ENCODE measurements around the gene GLCCI1.
A peak's percentile ranks its signal among the peaks of the same experiment; 100 is the strongest.

Gene GLCCI1

DNA sequence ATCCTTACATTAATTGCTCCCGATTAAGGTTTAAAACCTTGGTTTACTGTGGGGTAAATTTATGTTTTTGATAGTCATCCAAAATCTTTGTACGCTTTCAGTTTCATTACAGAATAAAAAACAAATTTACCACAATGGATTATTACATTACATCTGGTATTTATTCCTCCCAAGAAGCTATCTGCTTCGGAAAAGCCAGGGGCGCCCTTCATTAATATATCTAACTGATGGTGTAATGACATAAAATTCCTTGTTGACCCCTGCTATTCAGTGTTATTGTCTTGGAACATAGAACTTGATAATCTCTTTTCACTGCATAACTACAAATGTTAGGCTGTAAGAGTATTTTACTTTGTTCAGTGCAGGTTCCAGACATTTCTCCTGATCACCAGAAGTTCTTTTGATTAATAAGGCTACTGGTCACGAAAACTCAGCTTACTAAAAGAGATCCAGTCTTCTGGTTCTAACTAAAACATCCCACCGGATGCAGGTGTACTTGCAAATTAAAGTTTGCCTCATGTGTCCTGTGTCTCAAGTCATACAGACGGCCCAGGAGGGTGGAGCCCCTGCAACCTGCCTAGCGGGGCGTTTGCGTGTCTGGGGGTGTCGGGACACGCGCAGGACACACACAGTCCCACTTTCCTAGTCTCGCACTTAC is 581 bp upstream of the GLCCI1 start:
- TF ChIP-seq JUND (IDR thresholded peaks at IDR 0.05; ENCODE audit: low read depth): no peak
- in situ Hi-C loops (cut with HindIII; ENCODE audit: low pct_unique_long_range_greater_than_20kb, low sequenced_read_pairs): no loop called here
- no peak for DNase-seq (ENCODE audit: low read depth in 1 of 2, low spot score in 1 of 2)

DNA sequence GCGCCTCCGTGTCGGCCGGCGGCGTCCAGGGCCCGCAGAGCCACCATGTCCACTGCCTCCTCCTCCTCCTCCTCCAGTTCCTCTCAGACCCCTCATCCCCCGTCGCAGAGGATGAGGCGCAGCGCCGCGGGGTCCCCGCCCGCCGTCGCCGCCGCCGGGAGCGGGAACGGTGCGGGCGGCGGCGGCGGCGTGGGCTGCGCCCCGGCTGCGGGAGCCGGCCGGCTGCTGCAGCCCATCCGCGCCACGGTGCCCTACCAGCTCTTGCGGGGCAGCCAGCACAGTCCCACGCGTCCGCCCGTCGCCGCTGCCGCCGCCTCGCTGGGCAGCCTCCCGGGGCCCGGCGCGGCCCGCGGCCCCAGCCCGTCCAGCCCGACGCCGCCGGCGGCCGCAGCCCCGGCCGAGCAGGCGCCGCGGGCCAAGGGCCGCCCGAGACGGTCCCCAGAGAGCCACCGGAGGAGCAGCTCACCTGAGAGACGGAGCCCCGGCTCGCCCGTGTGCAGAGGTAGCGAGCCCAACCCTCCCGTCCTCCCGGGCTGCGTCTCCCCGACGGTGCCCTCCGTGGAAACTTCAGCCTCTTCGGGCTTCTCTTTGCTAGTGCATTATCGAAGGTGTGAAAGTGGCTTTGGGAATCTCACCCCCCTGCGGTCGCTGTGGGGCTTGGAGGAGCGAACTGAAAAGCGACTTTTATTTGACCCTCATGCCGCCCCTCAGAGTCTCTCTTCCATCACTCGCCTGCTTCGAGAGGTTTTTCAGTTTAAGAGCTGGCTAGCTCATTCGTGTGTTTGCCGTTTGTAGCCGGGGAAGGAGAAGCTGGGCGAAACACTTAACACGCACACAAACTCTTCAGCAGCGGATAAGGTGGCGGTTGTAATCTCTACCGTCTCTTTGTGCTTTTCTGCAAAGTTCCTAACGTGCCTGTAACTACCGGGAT is 975 bp downstream of the GLCCI1 start:
- no peak for TF ChIP-seq JUND (IDR thresholded peaks at IDR 0.05; ENCODE audit: low read depth)
- in situ Hi-C loops (cut with HindIII; ENCODE audit: low pct_unique_long_range_greater_than_20kb, low sequenced_read_pairs): no loop called here
- peak; percentile 26 to 67 for DNase-seq (ENCODE audit: low read depth in 1 of 2, low spot score in 1 of 2)

DNA sequence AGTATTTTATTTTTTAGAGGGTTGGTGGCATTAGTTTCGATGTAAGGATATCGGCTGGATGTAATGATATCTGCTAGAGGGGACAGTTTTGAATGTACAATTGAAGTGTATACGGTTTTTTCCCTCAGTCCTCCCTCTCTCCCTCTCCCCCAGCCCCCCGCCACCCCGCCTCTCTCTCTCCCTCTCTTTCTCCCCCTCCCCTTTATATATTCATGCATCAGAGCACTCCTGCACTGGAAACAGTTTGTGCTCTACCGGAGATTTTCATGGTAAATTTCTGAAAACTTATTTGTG is 1.6 kb downstream of the GLCCI1 start:
- no peak for TF ChIP-seq JUND (IDR thresholded peaks at IDR 0.05; ENCODE audit: low read depth)
- no peak for DNase-seq (ENCODE audit: low read depth in 1 of 2, low spot score in 1 of 2)
- in situ Hi-C loops (cut with HindIII; ENCODE audit: low pct_unique_long_range_greater_than_20kb, low sequenced_read_pairs): no loop called here

DNA sequence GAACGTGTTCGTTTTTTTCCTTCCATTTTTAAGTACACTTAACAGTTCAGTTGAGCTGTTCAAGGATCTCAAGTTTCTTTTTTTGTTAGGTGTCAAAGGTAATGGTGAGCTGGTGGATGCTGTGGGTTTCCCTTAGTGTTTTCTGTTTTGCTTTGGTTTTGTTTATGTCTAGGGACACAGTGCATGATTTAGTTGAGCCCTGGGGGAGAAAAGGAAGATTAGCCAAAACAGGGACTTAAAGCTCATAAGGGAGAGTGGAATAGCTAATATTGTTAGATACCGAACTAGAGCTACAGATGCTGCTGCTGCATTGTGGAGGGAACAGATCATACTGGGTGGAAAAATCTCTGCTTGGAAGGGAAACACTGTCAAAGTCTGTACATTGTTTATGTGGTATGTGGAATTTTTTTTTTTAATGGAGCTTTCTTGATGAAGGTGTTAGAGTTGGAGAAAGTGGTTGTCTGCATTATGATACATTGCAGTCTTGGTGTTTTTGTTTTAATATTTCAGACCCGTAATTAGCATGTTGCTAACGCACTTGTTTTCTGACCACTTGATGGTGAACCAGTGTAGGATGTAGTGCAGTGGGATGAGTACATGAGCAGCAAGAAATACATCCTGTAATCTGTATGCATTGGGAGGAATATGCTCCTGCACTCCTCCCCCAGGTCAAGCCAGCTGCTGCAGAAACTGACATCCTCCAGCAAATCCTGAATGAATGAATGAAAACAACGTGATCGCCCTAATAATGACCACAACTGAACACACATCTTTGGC is 2.1 kb downstream of the GLCCI1 start:
- TF ChIP-seq JUND (IDR thresholded peaks at IDR 0.05; ENCODE audit: low read depth): no peak
- peak; percentile 28 to 37 for DNase-seq (ENCODE audit: low read depth in 1 of 2, low spot score in 1 of 2)
- in situ Hi-C loops (cut with HindIII; ENCODE audit: low pct_unique_long_range_greater_than_20kb, low sequenced_read_pairs): no loop called here

DNA sequence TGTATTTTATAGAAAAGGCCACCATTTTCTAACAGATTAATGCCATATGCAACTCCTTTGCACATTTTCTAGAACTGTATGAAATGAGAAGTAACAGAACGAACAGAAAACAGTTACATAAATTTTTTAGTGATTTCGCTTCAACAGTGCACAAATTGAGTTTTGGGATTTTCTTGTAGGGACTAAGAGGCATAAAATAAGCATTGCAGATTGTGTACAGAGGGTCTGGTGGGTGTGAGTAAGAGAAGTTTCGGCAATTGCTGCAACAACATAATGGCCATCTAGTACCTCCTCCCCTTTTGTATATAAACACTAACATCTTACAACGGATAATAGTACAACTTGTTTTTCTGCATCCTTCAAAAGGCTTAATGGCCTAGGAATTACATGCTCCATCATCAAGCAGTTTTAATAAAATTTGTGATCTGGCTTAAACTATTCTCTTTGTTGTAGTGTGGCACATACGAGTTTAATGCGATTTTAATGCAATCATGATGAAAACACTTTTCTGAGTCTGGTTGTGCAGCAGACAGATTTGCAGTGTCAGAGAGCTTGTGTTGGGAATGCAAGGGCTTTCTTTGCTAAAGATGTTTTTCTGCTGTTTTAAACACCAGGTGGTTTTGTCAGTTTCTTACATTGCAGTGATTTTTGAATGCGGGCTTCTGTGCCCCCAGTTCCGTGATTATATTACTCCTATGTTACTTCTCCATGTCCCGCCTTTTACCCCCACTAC is 2.9 kb downstream of the GLCCI1 start:
- no peak for DNase-seq (ENCODE audit: low read depth in 1 of 2, low spot score in 1 of 2)
- TF ChIP-seq JUND (IDR thresholded peaks at IDR 0.05; ENCODE audit: low read depth): no peak
- in situ Hi-C loops (cut with HindIII; ENCODE audit: low pct_unique_long_range_greater_than_20kb, low sequenced_read_pairs): no loop called here

DNA sequence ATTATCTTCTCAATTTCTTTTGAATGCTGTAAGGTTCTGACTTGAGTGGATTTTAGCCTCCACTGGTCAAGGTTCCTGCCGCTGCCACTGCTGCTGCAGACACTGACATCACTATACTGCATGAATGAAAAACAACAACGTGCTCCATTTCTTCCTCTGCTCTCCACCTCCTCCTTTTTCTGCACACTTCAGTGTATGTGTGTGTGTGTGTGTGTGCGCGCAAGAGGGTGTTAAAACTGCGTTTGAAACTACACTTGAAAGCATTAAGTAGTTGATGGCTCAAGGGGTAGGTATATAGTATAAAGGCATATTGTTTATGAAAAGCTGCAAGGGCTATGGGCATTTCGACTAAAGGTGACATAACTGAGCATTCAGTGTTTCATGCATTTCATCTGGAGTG is 3.5 kb downstream of the GLCCI1 start:
- TF ChIP-seq JUND (IDR thresholded peaks at IDR 0.05; ENCODE audit: low read depth): no peak
- no peak for DNase-seq (ENCODE audit: low read depth in 1 of 2, low spot score in 1 of 2)
- in situ Hi-C loops (cut with HindIII; ENCODE audit: low pct_unique_long_range_greater_than_20kb, low sequenced_read_pairs): no loop called here

DNA sequence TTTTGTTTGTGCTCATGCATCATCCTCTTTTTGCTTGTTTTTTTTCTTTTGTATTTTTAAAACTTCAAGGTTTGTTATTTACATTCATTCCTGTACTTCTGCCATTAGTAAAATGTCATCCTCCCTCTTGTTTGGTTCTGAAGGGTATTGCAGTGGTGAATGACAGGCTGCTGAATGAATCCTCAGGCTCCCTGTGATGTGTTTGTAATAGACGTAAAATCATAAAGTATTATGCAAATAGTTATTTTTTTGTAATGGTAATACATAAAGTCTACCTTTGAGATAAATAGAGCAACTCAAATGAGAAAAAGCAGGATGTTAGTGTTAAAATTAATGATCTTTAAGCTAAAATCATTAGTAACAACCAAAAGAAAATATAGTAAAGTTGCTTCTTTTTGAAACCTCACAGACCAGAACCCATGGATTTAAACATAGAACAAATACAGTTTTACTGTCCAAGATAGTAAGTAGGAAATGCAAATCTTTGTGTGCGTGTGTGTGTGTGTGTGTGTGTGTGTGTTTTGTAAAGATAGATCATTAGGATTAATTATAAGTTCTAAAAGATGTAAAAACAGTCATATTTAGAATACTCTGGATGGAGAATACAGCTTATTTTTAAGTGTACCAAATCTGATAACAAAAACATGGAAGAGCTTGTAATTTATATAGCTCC is 4.5 kb downstream of the GLCCI1 start:
- no peak for TF ChIP-seq JUND (IDR thresholded peaks at IDR 0.05; ENCODE audit: low read depth)
- DNase-seq (ENCODE audit: low read depth in 1 of 2, low spot score in 1 of 2): no peak
- in situ Hi-C loops (cut with HindIII; ENCODE audit: low pct_unique_long_range_greater_than_20kb, low sequenced_read_pairs): no loop called here

DNA sequence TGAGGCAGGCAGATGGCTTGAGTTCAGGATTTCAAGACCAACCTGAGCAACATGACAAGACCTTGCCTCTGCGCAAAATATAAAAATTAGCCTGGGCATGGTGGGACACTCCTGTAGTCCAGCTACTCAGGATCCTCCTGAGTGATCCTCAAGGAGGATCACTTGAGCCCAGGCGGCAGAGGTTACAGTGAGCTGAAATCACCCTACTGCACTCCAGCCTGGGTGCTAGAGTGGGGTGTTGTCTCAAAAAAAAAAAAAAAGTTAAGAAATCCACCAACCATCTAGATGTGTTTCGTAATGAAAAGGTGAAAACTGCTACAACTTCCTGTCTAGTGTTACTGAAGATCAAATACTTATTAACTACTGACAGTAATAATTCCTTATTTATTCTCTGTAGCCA is 8.1 kb downstream of the GLCCI1 start:
- TF ChIP-seq JUND (IDR thresholded peaks at IDR 0.05; ENCODE audit: low read depth): no peak
- in situ Hi-C loops (cut with HindIII; ENCODE audit: low pct_unique_long_range_greater_than_20kb, low sequenced_read_pairs): no loop called here
- no peak for DNase-seq (ENCODE audit: low read depth in 1 of 2, low spot score in 1 of 2)

DNA sequence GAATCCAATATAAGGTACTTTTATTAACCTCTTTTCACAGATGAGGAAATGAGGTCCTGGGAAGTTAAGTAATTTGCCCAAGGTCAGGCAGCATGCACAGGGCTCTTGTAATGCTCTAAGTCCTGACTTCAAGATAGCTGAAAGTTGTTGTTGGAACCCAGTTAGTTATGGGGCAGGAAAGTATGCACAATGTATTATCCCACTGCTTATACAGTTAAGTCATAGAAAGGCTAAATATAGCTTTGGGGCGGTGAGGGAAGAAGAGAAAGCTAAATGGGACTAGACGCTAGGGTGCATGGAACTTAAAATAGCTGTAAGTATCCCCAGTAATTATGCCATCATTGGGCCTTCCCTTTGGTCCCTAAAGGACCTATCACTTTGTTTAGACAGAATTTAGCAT is 9.2 kb downstream of the GLCCI1 start:
- no peak for TF ChIP-seq JUND (IDR thresholded peaks at IDR 0.05; ENCODE audit: low read depth)
- DNase-seq (ENCODE audit: low read depth in 1 of 2, low spot score in 1 of 2): no peak
- in situ Hi-C loops (cut with HindIII; ENCODE audit: low pct_unique_long_range_greater_than_20kb, low sequenced_read_pairs): no loop called here

DNA sequence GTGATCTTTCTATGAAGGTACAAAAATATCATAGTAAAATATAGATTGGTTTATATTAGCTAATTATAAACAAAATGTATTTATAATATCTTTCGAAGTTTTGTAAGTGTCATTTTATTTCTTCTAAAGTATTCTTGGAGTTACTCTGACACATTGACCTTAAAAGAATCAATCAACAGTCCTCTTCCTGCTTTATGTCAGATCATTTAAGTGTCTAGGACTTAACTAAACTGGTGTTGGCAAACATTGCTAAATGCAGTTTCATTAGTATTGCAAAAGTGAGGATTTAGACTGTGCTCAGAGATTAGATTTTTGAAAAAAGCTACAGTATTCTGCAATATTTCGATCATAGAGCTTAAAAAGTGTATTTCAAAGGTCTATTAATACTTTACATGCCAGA is 10.3 kb downstream of the GLCCI1 start:
- in situ Hi-C loops (cut with HindIII; ENCODE audit: low pct_unique_long_range_greater_than_20kb, low sequenced_read_pairs): no loop called here
- DNase-seq (ENCODE audit: low read depth in 1 of 2, low spot score in 1 of 2): no peak

DNA sequence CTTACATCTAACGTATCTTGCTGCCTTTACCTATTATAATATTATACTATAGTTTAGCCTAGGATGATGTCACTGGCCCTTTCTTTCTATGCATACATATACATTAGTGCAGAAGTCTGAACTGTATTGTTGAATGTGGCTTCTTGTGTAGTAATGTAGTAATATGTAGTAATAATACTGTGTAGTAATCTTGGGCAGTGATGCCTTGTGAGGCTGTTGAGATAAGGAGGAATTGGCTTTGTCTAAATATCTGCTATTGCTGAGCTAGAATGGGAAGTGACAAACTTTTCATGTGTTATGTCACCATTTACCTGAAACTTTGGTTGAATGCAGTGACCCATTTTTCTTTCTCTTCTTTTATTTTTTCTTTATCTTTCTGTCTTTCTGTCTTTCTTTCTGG is 11.0 kb downstream of the GLCCI1 start:
- no peak for TF ChIP-seq JUND (IDR thresholded peaks at IDR 0.05; ENCODE audit: low read depth)
- in situ Hi-C loops (cut with HindIII; ENCODE audit: low pct_unique_long_range_greater_than_20kb, low sequenced_read_pairs): no loop called here
- no peak for DNase-seq (ENCODE audit: low read depth in 1 of 2, low spot score in 1 of 2)

More for the DNA sequence above, 10.3 kb downstream of the GLCCI1 start:
- no peak for TF ChIP-seq JUND (IDR thresholded peaks at IDR 0.05; ENCODE audit: low read depth)

DNA sequence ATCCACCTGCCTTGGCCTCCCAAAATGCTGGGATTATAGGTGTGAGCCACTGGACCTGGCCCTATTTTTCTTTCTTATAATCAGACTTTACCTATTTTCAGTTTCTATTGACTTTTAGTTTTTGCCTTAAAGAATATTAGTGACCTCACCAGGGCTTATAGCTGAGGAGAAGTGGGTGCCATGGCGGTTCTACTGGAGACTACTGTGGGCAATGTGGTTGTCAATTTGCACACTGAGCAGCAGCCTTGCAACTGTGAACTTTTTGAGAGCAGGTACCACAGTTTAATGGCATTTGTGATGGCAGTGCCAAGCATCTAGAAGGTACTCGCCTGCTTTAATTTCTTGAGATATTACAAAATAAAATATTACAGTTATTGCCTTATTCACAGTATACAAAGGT is 11.5 kb downstream of the GLCCI1 start:
- in situ Hi-C loops (cut with HindIII; ENCODE audit: low pct_unique_long_range_greater_than_20kb, low sequenced_read_pairs): no loop called here
- no peak for TF ChIP-seq JUND (IDR thresholded peaks at IDR 0.05; ENCODE audit: low read depth)
- no peak for DNase-seq (ENCODE audit: low read depth in 1 of 2, low spot score in 1 of 2)
